ENCODE measurements around the gene PPP1R37.

The PPP1R37 gene

GRCh38 chr19:45119582-45119981 is 26.6 kb downstream of the PPP1R37 start:
- Histone ChIP-seq H3K4me1 (peaks cover 100% of the 10 kb centered on the region), H3K27ac (peak overlapping the region; percentile 95), H3K9me3 (no peaks in the 10 kb centered on the region), H3K9ac (peak overlapping the region; percentile 81), H3K4me3 (peak overlapping the region; percentile 26; the same call in 1 of the 2 replicates), H3K27me3 (no peaks in the 10 kb centered on the region), H3K36me3 (0 out of 2 replicates have a peak, but pooled peaks cover 8% of the 10 kb centered on the region), H4K20me1 (peaks cover 71% of the 10 kb centered on the region), H3K4me2 (peak overlapping the region; percentile 93)
- no peak for TF ChIP-seq Cebpa-rat (IDR thresholded peaks at IDR 0.05)

- Histone ChIP-seq H4K20me1 (peaks cover 92% of the 10 kb centered on the region), H3K27ac (peak overlapping the region; percentile 95), H3K9me3 (no peaks in the 10 kb centered on the region), H3K4me2 (peak overlapping the region; percentile 93), H3K9ac (peak overlapping the region; percentile 75), H3K4me3 (peak overlapping the region; percentile 33; the same call in 1 of the 2 replicates), H3K27me3 (no peaks in the 10 kb centered on the region), H3K36me3 (peaks cover 15% of the 10 kb centered on the region), H3K4me1 (peaks cover 99% of the 10 kb centered on the region)
- no peak for TF ChIP-seq Cebpa-rat (IDR thresholded peaks at IDR 0.05)
Observed at GRCh38 chr19:45121827-45122345, 28.9 kb downstream of the PPP1R37 start.

- Histone ChIP-seq H3K4me2 (peak overlapping the region; percentile 93), H3K27me3 (no peaks in the 10 kb centered on the region), H3K4me1 (peaks cover 90% of the 10 kb centered on the region), H3K9ac (0 out of 2 replicates have a peak overlapping the region, but pooled peaks have one; percentile 40), H4K20me1 (peaks cover 91% of the 10 kb centered on the region), H3K9me3 (no peaks in the 10 kb centered on the region), H3K4me3 (no peak overlapping the region), H3K36me3 (peaks cover 23% of the 10 kb centered on the region), H3K27ac (peak overlapping the region; percentile 95)
- no peak for TF ChIP-seq Cebpa-rat (IDR thresholded peaks at IDR 0.05)
Observed at GRCh38 chr19:45122832-45123231, 29.9 kb downstream of the PPP1R37 start.

- Histone ChIP-seq H3K9ac (0 out of 2 replicates have a peak overlapping the region, but pooled peaks have one; percentile 40), H3K4me1 (peaks cover 85% of the 10 kb centered on the region)
Observed at GRCh38 chr19:45123440-45123850, 30.5 kb downstream of the PPP1R37 start.

GRCh38 chr19:45124021-45124420 is 31.0 kb downstream of the PPP1R37 start:
- peak overlapping the region; percentile 59 for H3K27ac ChIP-seq
- peaks cover 85% of the 10 kb centered on the region for H3K4me1 ChIP-seq
- no peak for TF ChIP-seq Cebpa-rat (IDR thresholded peaks at IDR 0.05)

More at GRCh38 chr19:45123440-45123850, 30.5 kb downstream of the PPP1R37 start:
- no peak for TF ChIP-seq Cebpa-rat (IDR thresholded peaks at IDR 0.05)
- Histone ChIP-seq H4K20me1 (peaks cover 91% of the 10 kb centered on the region), H3K27me3 (no peaks in the 10 kb centered on the region), H3K4me2 (peak overlapping the region; percentile 93), H3K4me3 (no peak overlapping the region), H3K9me3 (no peaks in the 10 kb centered on the region), H3K36me3 (peaks cover 27% of the 10 kb centered on the region), H3K27ac (peak overlapping the region; percentile 59)

GRCh38 chr19:45125360-45125759 is 32.4 kb downstream of the PPP1R37 start:
- H3K9me3 ChIP-seq: no peaks in the 10 kb centered on the region
- peak overlapping the region; percentile 59 for H3K27ac ChIP-seq
- no peak overlapping the region for H3K9ac ChIP-seq

More at GRCh38 chr19:45124021-45124420, 31.0 kb downstream of the PPP1R37 start:
- Histone ChIP-seq H3K4me3 (no peak overlapping the region), H3K36me3 (peaks cover 33% of the 10 kb centered on the region), H3K4me2 (peak overlapping the region; percentile 22; the same call in 1 of the 2 replicates), H3K27me3 (no peaks in the 10 kb centered on the region), H3K9me3 (no peaks in the 10 kb centered on the region), H4K20me1 (peaks cover 92% of the 10 kb centered on the region), H3K9ac (0 out of 2 replicates have a peak overlapping the region, but pooled peaks have one; percentile 17)

GRCh38 chr19:45125975-45126493 is 33.1 kb downstream of the PPP1R37 start:
- Histone ChIP-seq H3K27ac (peak overlapping the region; percentile 59), H3K4me1 (peaks cover 81% of the 10 kb centered on the region), H3K4me2 (peak overlapping the region; percentile 58), H3K9ac (no peak overlapping the region), H3K4me3 (no peak overlapping the region), H3K9me3 (no peaks in the 10 kb centered on the region), H3K27me3 (no peaks in the 10 kb centered on the region), H4K20me1 (peaks cover 93% of the 10 kb centered on the region), H3K36me3 (peaks cover 34% of the 10 kb centered on the region)
- no peak for TF ChIP-seq Cebpa-rat (IDR thresholded peaks at IDR 0.05)

More at GRCh38 chr19:45125360-45125759, 32.4 kb downstream of the PPP1R37 start:
- no peaks in the 10 kb centered on the region for H3K27me3 ChIP-seq
- peak overlapping the region; percentile 58 for H3K4me2 ChIP-seq
- no peak overlapping the region for H3K4me3 ChIP-seq
- H3K4me1 ChIP-seq: peaks cover 81% of the 10 kb centered on the region
- peaks cover 93% of the 10 kb centered on the region for H4K20me1 ChIP-seq
- peaks cover 34% of the 10 kb centered on the region for H3K36me3 ChIP-seq
- no peak for TF ChIP-seq Cebpa-rat (IDR thresholded peaks at IDR 0.05)

GRCh38 chr19:45126654-45127053 is 33.7 kb downstream of the PPP1R37 start:
- no peak overlapping the region for H3K9ac ChIP-seq

GRCh38 chr19:45128146-45128545 is 35.2 kb downstream of the PPP1R37 start:
- peaks cover 79% of the 10 kb centered on the region for H4K20me1 ChIP-seq
- H3K9ac ChIP-seq: no peak overlapping the region
- H3K36me3 ChIP-seq: peaks cover 40% of the 10 kb centered on the region
- H3K4me3 ChIP-seq: no peak overlapping the region
- no peak for TF ChIP-seq Cebpa-rat (IDR thresholded peaks at IDR 0.05)
- H3K4me2 ChIP-seq: no peak overlapping the region
- no peaks in the 10 kb centered on the region for H3K9me3 ChIP-seq
- H3K4me1 ChIP-seq: peaks cover 78% of the 10 kb centered on the region
- no peak overlapping the region for H3K27ac ChIP-seq
- H3K27me3 ChIP-seq: no peaks in the 10 kb centered on the region

More at GRCh38 chr19:45126654-45127053, 33.7 kb downstream of the PPP1R37 start:
- no peak for TF ChIP-seq Cebpa-rat (IDR thresholded peaks at IDR 0.05)
- Histone ChIP-seq H3K4me2 (0 out of 2 replicates have a peak overlapping the region, but pooled peaks have one; percentile 58), H3K27ac (0 out of 2 replicates have a peak overlapping the region, but pooled peaks have one; percentile 14), H3K4me3 (no peak overlapping the region), H3K9me3 (no peaks in the 10 kb centered on the region), H3K4me1 (peaks cover 81% of the 10 kb centered on the region), H4K20me1 (peaks cover 93% of the 10 kb centered on the region), H3K36me3 (peaks cover 34% of the 10 kb centered on the region), H3K27me3 (no peaks in the 10 kb centered on the region)

- no peak overlapping the region for H3K4me2 ChIP-seq
- H3K27me3 ChIP-seq: no peaks in the 10 kb centered on the region
- peaks cover 72% of the 10 kb centered on the region for H4K20me1 ChIP-seq
- no peak overlapping the region for H3K4me3 ChIP-seq
- H3K27ac ChIP-seq: 0 out of 2 replicates have a peak overlapping the region, but pooled peaks have one; percentile 10
- TF ChIP-seq Cebpa-rat (IDR thresholded peaks at IDR 0.05): no peak
- H3K9ac ChIP-seq: no peak overlapping the region
- peaks cover 33% of the 10 kb centered on the region for H3K36me3 ChIP-seq
- H3K9me3 ChIP-seq: no peaks in the 10 kb centered on the region
- peaks cover 78% of the 10 kb centered on the region for H3K4me1 ChIP-seq
Observed at GRCh38 chr19:45128806-45129205, 35.8 kb downstream of the PPP1R37 start.

Data from BLaER1 (cell line).